HL-60 (cell line): ENCODE measurements around the gene SPTBN1.

Experiments
- GABPA ChIP-seq: IDR thresholded peaks from 2 replicates; pipeline ENCODE4 v1.6.1; 2012; ENCODE audit warnings: low read depth
- POLR2AphosphoS5 ChIP-seq: IDR thresholded peaks from 2 replicates; pipeline ENCODE4 v1.6.1; 2012; ENCODE audit warnings: low read depth

- TF ChIP-seq POLR2AphosphoS5 (0 out of 2 replicates have a peak, but pooled peaks have one; percentile 42), GABPA (0 out of 2 replicates have a peak, but pooled peaks have one; percentile 34)
Observed at GRCh38 chr2:54535599-54536195, 79.6 kb downstream of the SPTBN1 start.
